ENCODE data around the gene DGKI.

DGKI gene

DNA sequence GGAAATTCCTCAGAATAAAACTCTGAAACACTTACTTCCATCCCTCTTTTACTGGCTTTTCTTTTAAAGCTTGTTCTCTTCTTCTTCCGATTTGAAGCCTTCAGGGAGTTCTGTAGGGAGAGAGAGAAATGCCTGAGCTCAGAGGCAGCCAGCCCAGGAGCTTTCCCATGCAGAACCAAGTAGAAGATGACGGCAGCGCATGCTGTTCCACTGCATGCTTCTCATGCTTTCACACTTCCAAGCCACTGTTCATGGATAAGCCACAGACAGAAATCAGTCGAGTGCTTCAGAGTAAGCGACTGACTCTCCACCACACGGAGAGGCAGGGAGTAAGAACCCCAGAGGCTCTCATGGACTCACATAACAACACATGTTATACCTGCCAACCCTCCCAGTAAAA lies 237.3 kb downstream of the DGKI start:
- Histone ChIP-seq H3K27ac (ENCODE audit: extremely low read depth, low read depth, low read length) (no peak overlapping the region), H3K4me3 (ENCODE audit: low read depth, low read length) (no peak overlapping the region), H3K36me3 (ENCODE audit: control insufficient read depth in 2 of 2, insufficient read depth in 1 of 2, low read length in 2 of 2) (no peaks in the 10 kb centered on the region), H3K9me3 (ENCODE audit: control insufficient read depth, insufficient read depth, low read depth, low read length) (no peaks in the 10 kb centered on the region), H3K4me1 (ENCODE audit: control insufficient read depth, insufficient read depth, low read length) (no peaks in the 10 kb centered on the region)
- TF ChIP-seq ZNF76 (tag by site-specific recombination; IDR thresholded peaks at IDR 0.05; ENCODE audit: borderline replicate concordance, low read depth), result no peak
- no peak for TF ChIP-seq ZNF19 (tag by site-specific recombination; IDR thresholded peaks at IDR 0.05; ENCODE audit: low read depth)
- TF ChIP-seq SP2 (tag by site-specific recombination; IDR thresholded peaks at IDR 0.05), result no peak
- no peak for TF ChIP-seq ZNF280D (tag by site-specific recombination; IDR thresholded peaks at IDR 0.05)
- TF ChIP-seq KLF17 (tag by site-specific recombination; IDR thresholded peaks at IDR 0.05), result no peak
- no peak for TF ChIP-seq ZNF433 (tag by site-specific recombination; IDR thresholded peaks at IDR 0.05; ENCODE audit: low read depth)
- TF ChIP-seq ZNF391 (tag by site-specific recombination; IDR thresholded peaks at IDR 0.05; ENCODE audit: borderline replicate concordance, low read depth), result no peak
- TF ChIP-seq ZNF426 (tag by site-specific recombination; IDR thresholded peaks at IDR 0.05), result no peak
- TF ChIP-seq, protein P1, sequence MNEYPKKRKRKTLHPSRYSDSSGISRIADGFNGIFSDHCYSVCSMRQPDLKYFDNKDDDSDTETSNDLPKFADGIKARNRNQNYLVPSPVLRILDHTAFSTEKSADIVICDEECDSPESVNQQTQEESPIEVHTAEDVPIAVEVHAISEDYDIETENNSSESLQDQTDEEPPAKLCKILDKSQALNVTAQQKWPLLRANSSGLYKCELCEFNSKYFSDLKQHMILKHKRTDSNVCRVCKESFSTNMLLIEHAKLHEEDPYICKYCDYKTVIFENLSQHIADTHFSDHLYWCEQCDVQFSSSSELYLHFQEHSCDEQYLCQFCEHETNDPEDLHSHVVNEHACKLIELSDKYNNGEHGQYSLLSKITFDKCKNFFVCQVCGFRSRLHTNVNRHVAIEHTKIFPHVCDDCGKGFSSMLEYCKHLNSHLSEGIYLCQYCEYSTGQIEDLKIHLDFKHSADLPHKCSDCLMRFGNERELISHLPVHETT (tag by site-specific recombination; IDR thresholded peaks at IDR 0.05), result no peak
- TF ChIP-seq REPIN1 (tag by site-specific recombination; IDR thresholded peaks at IDR 0.05; ENCODE audit: low read depth), result no peak
- no peak for TF ChIP-seq ZNF274 (IDR thresholded peaks at IDR 0.05; ENCODE audit: low read length)
- TF ChIP-seq ZNF274 (tag by site-specific recombination; IDR thresholded peaks at IDR 0.05; ENCODE audit: borderline replicate concordance), result no peak
- no peak for TF ChIP-seq ZNF501 (tag by site-specific recombination; IDR thresholded peaks at IDR 0.05)
- TF ChIP-seq ZNF311 (tag by site-specific recombination; IDR thresholded peaks at IDR 0.05; ENCODE audit: borderline replicate concordance), result no peak
- ChIA-PET CTCF (interaction anchor here (0.5 to 2.9 kb wide), 3 partner anchors 17 to 221 kb away, joined by 3 to 27 read pairs (median 6); no protein-coding TSS in a partner anchor), POLR2A (no interaction called here)

DNA sequence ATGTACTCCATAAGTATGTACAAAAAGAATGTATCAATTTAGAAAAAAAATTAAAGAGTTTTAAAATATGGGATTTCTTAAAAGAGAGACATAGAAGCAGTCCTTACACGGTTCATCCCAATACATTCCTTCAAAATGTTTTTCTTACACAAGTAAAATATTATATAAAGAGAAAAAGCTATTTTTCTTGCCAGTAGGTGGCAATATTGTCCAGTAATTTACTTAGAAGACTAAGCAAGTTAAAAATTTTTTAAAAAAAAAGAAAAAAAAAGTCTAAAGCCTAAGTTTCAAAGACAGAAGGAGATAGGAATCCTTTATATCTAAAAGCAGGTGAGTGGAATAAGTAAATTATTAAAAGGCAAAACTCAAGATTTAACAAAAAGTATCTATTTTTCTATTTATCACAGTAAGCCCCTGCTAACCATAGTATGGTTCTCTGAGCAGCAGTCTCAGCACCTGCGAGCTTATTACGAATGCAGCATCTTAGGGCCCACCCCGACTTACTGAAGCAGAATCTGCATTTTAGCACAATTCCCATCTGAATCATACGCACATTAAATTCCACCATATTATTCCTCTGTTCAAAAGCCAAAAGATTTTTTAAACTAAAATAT lies 240.6 kb downstream of the DGKI start:
- CTCF ChIA-PET, result interaction anchor here (0.6 to 2.2 kb wide), 27 partner anchors 8 to 1209 kb away, joined by 3 to 23 read pairs (median 4); no protein-coding TSS in a partner anchor
- Histone ChIP-seq H3K4me3 (ENCODE audit: low read depth, low read length) (no peak overlapping the region), H3K9me3 (ENCODE audit: control insufficient read depth, insufficient read depth, low read depth, low read length) (no peaks in the 10 kb centered on the region), H3K27ac (ENCODE audit: extremely low read depth, low read depth, low read length) (no peak overlapping the region), H3K4me1 (ENCODE audit: control insufficient read depth, insufficient read depth, low read length) (no peaks in the 10 kb centered on the region), H3K36me3 (ENCODE audit: control insufficient read depth in 2 of 2, insufficient read depth in 1 of 2, low read length in 2 of 2) (no peaks in the 10 kb centered on the region)
- no peak for TF ChIP-seq ZNF555 (tag by site-specific recombination; conservative IDR thresholded peaks at IDR 0.05)
- TF ChIP-seq ZNF362 (tag by site-specific recombination; IDR thresholded peaks at IDR 0.05), result peak; percentile 61
- TF ChIP-seq ZNF654 (tag by site-specific recombination; IDR thresholded peaks at IDR 0.05; ENCODE audit: low read depth), result peak; percentile 56
- POLR2A ChIA-PET, result no interaction called here
